T-helper 2 cell (primary cell): ENCODE measurements around the gene ZMYM2.

ENCODE experiments used
- DNase-seq, 5 experiments: peaks; one replicate each; pipeline versions ENCODE4 v3.0.0 to v3.0.0-alpha.2; 2012 to 2022

The ZMYM2 gene

DNA sequence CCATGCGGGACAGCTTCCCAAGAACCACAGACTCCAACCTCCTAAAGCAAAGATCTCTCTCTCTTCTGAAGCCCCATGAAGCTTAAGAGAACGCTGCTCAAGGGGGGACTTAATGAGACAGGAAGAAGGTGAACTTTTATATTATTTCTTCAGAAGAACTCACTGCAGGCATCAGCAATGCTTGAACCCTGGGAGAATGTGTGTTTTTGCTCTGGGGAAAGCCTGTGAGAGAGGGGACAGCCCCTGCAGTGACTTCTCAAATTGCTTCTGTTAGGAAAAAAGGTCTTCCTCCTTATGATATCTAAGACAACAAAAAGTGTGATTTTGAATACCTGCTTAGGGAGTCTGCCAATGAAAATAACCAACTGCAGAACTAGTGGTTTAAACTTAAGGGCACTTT is 179.3 kb downstream of the ZMYM2 start:
- DNase-seq, result no peak

DNA sequence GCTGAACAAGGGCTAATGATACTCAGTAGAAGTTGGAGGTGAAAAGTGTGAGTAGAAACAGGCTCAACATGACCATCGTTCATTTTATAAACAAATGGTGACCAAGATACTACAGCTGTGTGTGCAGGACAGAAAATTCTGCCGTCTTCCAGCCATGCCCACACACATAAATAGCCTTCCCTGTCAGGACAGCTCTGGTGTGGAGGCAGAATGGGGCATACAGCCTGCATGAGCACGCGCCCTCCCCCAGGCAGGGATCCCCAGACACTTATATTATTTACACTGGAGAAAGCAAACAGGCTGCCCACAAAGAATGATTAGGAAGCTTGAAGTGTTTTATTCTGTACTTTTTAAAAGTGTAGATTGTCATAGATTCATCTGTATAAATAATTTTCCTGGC is 182.0 kb downstream of the ZMYM2 start:
- no peak for DNase-seq
